Neutrophil (primary cell): ENCODE results near the gene CHRNB2.

Experiments
- H3K27ac ChIP-seq: fragments of 200-600 bp; sonication (generic); 2 replicates; pipeline ENCODE4 v1.5.1; 2016; ENCODE audit warnings: mild to moderate bottlenecking, moderate library complexity
- H3K27me3 ChIP-seq: fragments of 200-600 bp; sonication (generic); 2 replicates; pipeline ENCODE4 v1.6.0; 2016; ENCODE audit warnings: mild to moderate bottlenecking
- H3K36me3 ChIP-seq: fragments of 200-600 bp; sonication (generic); 2 replicates; pipeline ENCODE4 v1.5.1; 2017
- H3K4me1 ChIP-seq, 2 experiments: fragments of 200-600 bp in 1 of 2; sonication (generic) in 1 of 2; 1 replicate in 1 of 2; 2 replicates in 1 of 2; pipeline versions ENCODE4 v1.5.1 to v1.6.1; 2013 to 2016; ENCODE audit warnings: low read depth in 1 of 2, low read length in 1 of 2, mild to moderate bottlenecking in 1 of 2, moderate library complexity in 1 of 2; ENCODE audit not compliant: control insufficient read depth in 1 of 2, insufficient read depth in 1 of 2
- H3K4me3 ChIP-seq, 2 experiments: fragments of 200-600 bp in 1 of 2; sonication (generic) in 1 of 2; 1 replicate in 1 of 2; 2 replicates in 1 of 2; pipeline ENCODE4 v1.5.1; 2013 to 2016; ENCODE audit warnings: low read depth in 1 of 2, low read length in 1 of 2, mild to moderate bottlenecking in 1 of 2, moderate library complexity in 1 of 2
- H3K9me3 ChIP-seq: fragments of 200-600 bp; sonication (generic); 2 replicates; pipeline ENCODE4 v1.5.1; 2016
- CTCF ChIP-seq: fragments of 200-600 bp; sonication (generic); IDR thresholded peaks from 2 replicates; pipeline ENCODE4 v1.5.1; 2016; ENCODE audit warnings: antibody characterized with exemption

Gene CHRNB2

GRCh38 chr1:154607609-154608396 lies 40.2 kb downstream of the CHRNB2 start, which contains the start of gene ADAR:
Gene ADAR (minus strand): TSS chr1:154608186. CDS start chr1:154608006, 180 bp downstream.
- no peaks in the 10 kb centered on the region for H3K27me3 ChIP-seq
- H3K36me3 ChIP-seq: peaks cover 32% of the 10 kb centered on the region
- H3K4me1 ChIP-seq: peaks cover 79 to 86% of the 10 kb centered on the region in 2 experiments
- H3K9me3 ChIP-seq: no peaks in the 10 kb centered on the region
- no peak for TF ChIP-seq CTCF
- H3K4me3 ChIP-seq: peak within 1 kb of the TSS; percentile 60 to 87
- H3K27ac ChIP-seq: peak within 1 kb of the TSS; percentile 99

DNA sequence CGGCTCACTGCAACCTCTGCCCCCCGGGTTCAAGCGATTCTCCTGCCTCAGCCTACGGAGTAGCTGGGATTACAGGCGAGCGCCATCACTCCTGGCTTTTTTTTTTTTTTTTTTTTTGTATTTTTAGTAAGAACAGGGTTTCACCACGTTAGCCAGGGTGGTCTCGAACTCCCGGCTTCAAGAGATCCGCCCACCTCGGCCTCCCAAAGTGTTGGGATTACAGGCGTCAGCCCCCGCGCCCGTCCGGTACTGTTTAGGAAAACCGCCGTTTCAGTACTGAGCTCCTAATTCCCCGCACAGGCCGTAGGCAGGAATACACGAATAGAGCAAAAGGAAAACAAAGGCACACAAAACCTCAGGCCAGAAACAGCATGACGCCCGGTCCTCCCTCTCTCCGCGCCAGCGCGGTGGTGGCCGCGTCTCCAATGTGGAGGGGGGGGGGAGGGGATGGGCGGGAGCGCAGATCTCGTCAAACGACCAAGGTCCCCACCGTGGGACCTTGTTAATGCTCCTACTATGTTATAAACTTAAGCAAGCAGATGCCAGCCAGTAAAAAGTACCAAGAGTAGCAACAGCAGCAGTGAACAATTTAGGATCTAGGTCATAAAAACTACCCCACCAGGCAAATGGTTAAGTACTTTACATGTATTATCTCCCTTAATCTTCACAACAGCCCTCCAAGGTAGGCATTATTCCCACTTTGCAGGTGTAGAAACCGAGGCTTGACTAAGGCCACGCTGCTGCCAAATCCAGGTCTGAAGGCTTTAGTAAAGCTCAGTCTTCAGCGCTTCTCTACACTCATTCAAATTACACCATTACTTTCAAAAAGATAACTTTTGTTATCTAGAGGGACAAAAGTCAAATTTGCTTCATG lies 41.1 kb downstream of the CHRNB2 start:
- Histone ChIP-seq H3K36me3 (peaks cover 24% of the 10 kb centered on the region), H3K27me3 (no peaks in the 10 kb centered on the region), H3K4me1 (peaks cover 72 to 78% of the 10 kb centered on the region in 2 experiments), H3K4me3 (peak overlapping the region; percentile 60 to 87), H3K9me3 (no peaks in the 10 kb centered on the region), H3K27ac (peak overlapping the region; percentile 99)
- TF ChIP-seq CTCF: no peak

- H3K4me3 ChIP-seq: peak overlapping the region; percentile 60 to 87
- H3K4me1 ChIP-seq: peaks cover 62 to 67% of the 10 kb centered on the region in 2 experiments
Observed at GRCh38 chr1:154609398-154610380, 42.1 kb downstream of the CHRNB2 start.

GRCh38 chr1:154611150-154611862 lies 43.7 kb downstream of the CHRNB2 start:
- Histone ChIP-seq H3K36me3 (peaks cover 3% of the 10 kb centered on the region), H3K9me3 (no peaks in the 10 kb centered on the region), H3K4me1 (peaks cover 46 to 51% of the 10 kb centered on the region in 2 experiments), H3K4me3 (peak overlapping the region; percentile 47 to 87), H3K27ac (peak overlapping the region; percentile 99), H3K27me3 (no peaks in the 10 kb centered on the region)
- TF ChIP-seq CTCF: no peak

More at GRCh38 chr1:154609398-154610380, 42.1 kb downstream of the CHRNB2 start:
- TF ChIP-seq CTCF: no peak
- Histone ChIP-seq H3K27me3 (no peaks in the 10 kb centered on the region), H3K9me3 (no peaks in the 10 kb centered on the region), H3K27ac (peak overlapping the region; percentile 99), H3K36me3 (peaks cover 19% of the 10 kb centered on the region)
